Stimulated activated naive B cell treated with anti-CD40 and anti-IgM and Interleukin-4, amounts not matched to agents 10 μg/mL and 1 μg/mL and 100 μg/mL, for 72 hours (primary cell): Measurements from ENCODE around the gene ANKRD31.
"Not testable (repeated sequence)": the region's sequence is repeated elsewhere in the genome, so short reads cannot be mapped to it uniquely, and the experiment has no call there.

Experiments
- ATAC-seq, 2 donors: fragments of 150-1000 bp; cut with Tn5 transposase; replicated peaks; 2 replicates each; pipeline ENCODE4 v1.10.0; 2021; ENCODE audit warnings: moderate library complexity in 1 of 2
- DNase-seq: peaks from one replicate; pipeline ENCODE4 v3.0.0; 2021
- H3K27ac Mint-ChIP-seq: one replicate; pipeline ENCODE4 v1.8.0; 2022; ENCODE audit warnings: mild to moderate bottlenecking, mixed read lengths
- H3K27me3 Mint-ChIP-seq, 2 donors: one replicate each; pipeline ENCODE4 v1.8.0; 2022; ENCODE audit warnings: mixed read lengths in 2 of 2
- H3K36me3 Mint-ChIP-seq, 2 donors: one replicate each; pipeline ENCODE4 v1.8.0; 2022; ENCODE audit warnings: mixed read lengths in 2 of 2, mild to moderate bottlenecking in 1 of 2
- H3K4me1 Mint-ChIP-seq, 2 donors: one replicate each; pipeline ENCODE4 v1.8.0; 2022; ENCODE audit warnings: mixed read lengths in 2 of 2, mild to moderate bottlenecking in 1 of 2
- H3K4me3 Mint-ChIP-seq, 2 donors: one replicate each; pipeline ENCODE4 v1.8.0; 2022; ENCODE audit warnings: mild to moderate bottlenecking in 2 of 2, mixed read lengths in 2 of 2, moderate library complexity in 1 of 2
- H3K9me3 Mint-ChIP-seq, 2 donors: one replicate each; pipeline ENCODE4 v1.8.0; 2022; ENCODE audit warnings: mixed read lengths in 2 of 2, mild to moderate bottlenecking in 1 of 2

The ANKRD31 gene

GRCh38 chr5:75089662-75090061 is 147.0 kb downstream of the ANKRD31 start:
- H3K27ac Mint-ChIP-seq: no peak overlapping the region
- H3K36me3 Mint-ChIP-seq: no peaks in the 10 kb centered on the region
- no peaks in the 10 kb centered on the region for H3K9me3 Mint-ChIP-seq
- H3K4me1 Mint-ChIP-seq: peaks cover 5 to 12% of the 10 kb centered on the region in 2 donors
- no peak for DNase-seq
- H3K27me3 Mint-ChIP-seq: peaks cover 16 to 22% of the 10 kb centered on the region in 2 donors
- H3K4me3 Mint-ChIP-seq: no peak overlapping the region
- ATAC-seq: no peak

GRCh38 chr5:75089137-75089536 is 147.5 kb downstream of the ANKRD31 start:
- Mint-ChIP-seq H3K9me3 (no peaks in the 10 kb centered on the region), H3K27ac (no peak overlapping the region)
- peak in 1 of 2 donors; percentile 66 for ATAC-seq

GRCh38 chr5:75088648-75089047 is 148.0 kb downstream of the ANKRD31 start:
- Mint-ChIP-seq H3K4me3 (no peak overlapping the region), H3K27ac (no peak overlapping the region), H3K4me1 (peaks cover 5 to 12% of the 10 kb centered on the region in 2 donors), H3K36me3 (no peaks in the 10 kb centered on the region), H3K27me3 (peaks cover 16 to 22% of the 10 kb centered on the region in 2 donors), H3K9me3 (no peaks in the 10 kb centered on the region)
- ATAC-seq (no peak), DNase-seq (no peak)

More at GRCh38 chr5:75089137-75089536, 147.5 kb downstream of the ANKRD31 start:
- peaks cover 5 to 12% of the 10 kb centered on the region in 2 donors for H3K4me1 Mint-ChIP-seq
- no peaks in the 10 kb centered on the region for H3K36me3 Mint-ChIP-seq
- H3K27me3 Mint-ChIP-seq: peaks cover 16 to 22% of the 10 kb centered on the region in 2 donors
- DNase-seq: no peak
- no peak overlapping the region for H3K4me3 Mint-ChIP-seq

GRCh38 chr5:75081510-75081909 is 155.2 kb downstream of the ANKRD31 start:
- Mint-ChIP-seq H3K27me3 (peaks cover 4 to 7% of the 10 kb centered on the region in 2 donors), H3K4me1 (peaks cover 0 to 2% of the 10 kb centered on the region in 2 donors), H3K27ac (no peak overlapping the region), H3K36me3 (no peaks in the 10 kb centered on the region), H3K4me3 (no peak overlapping the region), H3K9me3 (peaks cover 0 to 2% of the 10 kb centered on the region in 2 donors)
- DNase-seq (no peak), ATAC-seq (no peak)

- H3K36me3 Mint-ChIP-seq, H3K27me3 Mint-ChIP-seq, H3K9me3 Mint-ChIP-seq, DNase-seq, H3K4me1 Mint-ChIP-seq, ATAC-seq, H3K27ac Mint-ChIP-seq, H3K4me3 Mint-ChIP-seq: not testable (repeated sequence)
Observed at GRCh38 chr5:75079346-75079745, 157.3 kb downstream of the ANKRD31 start.

- Mint-ChIP-seq H3K27me3 (peaks cover 0 to 8% of the 10 kb centered on the region in 2 donors), H3K4me3 (no peak overlapping the region), H3K27ac (no peak overlapping the region), H3K36me3 (no peaks in the 10 kb centered on the region), H3K9me3 (no peaks in the 10 kb centered on the region), H3K4me1 (no peaks in the 10 kb centered on the region)
- ATAC-seq: no peak
- no peak for DNase-seq
Observed at GRCh38 chr5:75078027-75078426, 158.7 kb downstream of the ANKRD31 start.

GRCh38 chr5:75072061-75072460 is 164.6 kb downstream of the ANKRD31 start:
- Mint-ChIP-seq H3K4me3 (no peak overlapping the region), H3K9me3 (peaks cover 3 to 4% of the 10 kb centered on the region in 2 donors), H3K4me1 (no peaks in the 10 kb centered on the region), H3K36me3 (no peaks in the 10 kb centered on the region), H3K27ac (no peak overlapping the region), H3K27me3 (peaks cover 2 to 13% of the 10 kb centered on the region in 2 donors)
- DNase-seq: no peak
- ATAC-seq: no peak

GRCh38 chr5:75071100-75071499 is 165.6 kb downstream of the ANKRD31 start:
- DNase-seq: no peak
- Mint-ChIP-seq H3K4me1 (no peaks in the 10 kb centered on the region), H3K9me3 (peaks cover 3 to 4% of the 10 kb centered on the region in 2 donors), H3K4me3 (no peak overlapping the region), H3K36me3 (no peaks in the 10 kb centered on the region), H3K27ac (no peak overlapping the region), H3K27me3 (peaks cover 9 to 13% of the 10 kb centered on the region in 2 donors)
- no peak for ATAC-seq

GRCh38 chr5:75067434-75067833 is 169.2 kb downstream of the ANKRD31 start:
- no peak for DNase-seq
- H3K27ac Mint-ChIP-seq: no peak overlapping the region
- peaks cover 0 to 2% of the 10 kb centered on the region in 2 donors for H3K4me1 Mint-ChIP-seq

GRCh38 chr5:75062925-75063531 is 173.7 kb downstream of the ANKRD31 start:
- no peak overlapping the region for H3K4me3 Mint-ChIP-seq
- H3K27ac Mint-ChIP-seq: no peak overlapping the region
- H3K36me3 Mint-ChIP-seq: no peaks in the 10 kb centered on the region
- H3K27me3 Mint-ChIP-seq: peaks cover 11 to 27% of the 10 kb centered on the region in 2 donors
- DNase-seq: no peak
- peaks cover 0 to 2% of the 10 kb centered on the region in 2 donors for H3K4me1 Mint-ChIP-seq
- ATAC-seq: peak in 1 of 2 donors; percentile 51
- H3K9me3 Mint-ChIP-seq: no peaks in the 10 kb centered on the region

More at GRCh38 chr5:75067434-75067833, 169.2 kb downstream of the ANKRD31 start:
- peaks cover 5 to 13% of the 10 kb centered on the region in 2 donors for H3K27me3 Mint-ChIP-seq
- no peak overlapping the region for H3K4me3 Mint-ChIP-seq
- no peaks in the 10 kb centered on the region for H3K36me3 Mint-ChIP-seq
- no peak for ATAC-seq
- H3K9me3 Mint-ChIP-seq: peaks cover 3 to 4% of the 10 kb centered on the region in 2 donors

- ATAC-seq (no peak), DNase-seq (no peak)
- Mint-ChIP-seq H3K27ac (no peak overlapping the region), H3K36me3 (no peaks in the 10 kb centered on the region), H3K4me1 (peaks cover 0 to 2% of the 10 kb centered on the region in 2 donors), H3K27me3 (peaks cover 29 to 31% of the 10 kb centered on the region in 2 donors), H3K4me3 (no peak overlapping the region), H3K9me3 (no peaks in the 10 kb centered on the region)
Observed at GRCh38 chr5:75059912-75060545, 176.6 kb downstream of the ANKRD31 start.

- ATAC-seq: no peak
- H3K4me1 Mint-ChIP-seq: peaks cover 0 to 2% of the 10 kb centered on the region in 2 donors
Observed at GRCh38 chr5:75058986-75059535, 177.6 kb downstream of the ANKRD31 start.

GRCh38 chr5:75057561-75057960 is 179.1 kb downstream of the ANKRD31 start:
- H3K4me3 Mint-ChIP-seq: no peak overlapping the region
- peaks cover 3 to 5% of the 10 kb centered on the region in 2 donors for H3K4me1 Mint-ChIP-seq
- no peak for ATAC-seq

More at GRCh38 chr5:75058986-75059535, 177.6 kb downstream of the ANKRD31 start:
- DNase-seq: no peak
- no peaks in the 10 kb centered on the region for H3K9me3 Mint-ChIP-seq
- no peaks in the 10 kb centered on the region for H3K36me3 Mint-ChIP-seq
- no peak overlapping the region for H3K4me3 Mint-ChIP-seq
- H3K27ac Mint-ChIP-seq: no peak overlapping the region
- peaks cover 39 to 40% of the 10 kb centered on the region in 2 donors for H3K27me3 Mint-ChIP-seq

GRCh38 chr5:75055727-75056144 is 180.9 kb downstream of the ANKRD31 start:
- Mint-ChIP-seq H3K36me3 (no peaks in the 10 kb centered on the region), H3K4me1 (peaks cover 5 to 13% of the 10 kb centered on the region in 2 donors), H3K27ac (no peak overlapping the region), H3K9me3 (no peaks in the 10 kb centered on the region), H3K27me3 (peaks cover 62 to 63% of the 10 kb centered on the region in 2 donors), H3K4me3 (no peak overlapping the region)
- no peak for DNase-seq
- ATAC-seq: no peak

More at GRCh38 chr5:75057561-75057960, 179.1 kb downstream of the ANKRD31 start:
- Mint-ChIP-seq H3K27me3 (peaks cover 45% of the 10 kb centered on the region in 2 donors), H3K36me3 (no peaks in the 10 kb centered on the region), H3K27ac (no peak overlapping the region), H3K9me3 (no peaks in the 10 kb centered on the region)
- DNase-seq: no peak
